GM23338 (cell line): ENCODE data around the gene ZPBP2.

Source experiments
- CTCF ChIP-seq, 2 experiments: fragments of 200-600 bp in 1 of 2; sonication (generic) in 1 of 2; conservative IDR thresholded peaks; 2 replicates each; pipeline versions ENCODE4 v1.5.1 to v1.6.1; 2016 to 2017; ENCODE audit warnings: antibody characterized with exemption in 2 of 2, low read depth in 2 of 2, mild to moderate bottlenecking in 2 of 2, moderate library complexity in 1 of 2
- ETS1 ChIP-seq: IDR thresholded peaks from 2 replicates; pipeline ENCODE4 v1.6.1; 2016; ENCODE audit warnings: antibody characterized with exemption
- EZH2 ChIP-seq: fragments of 200-600 bp; sonication (generic); IDR thresholded peaks from one replicate; pipeline ENCODE4 v1.8.0; 2017; ENCODE audit warnings: antibody characterized with exemption, mild to moderate bottlenecking, low read depth; ENCODE audit not compliant: unreplicated experiment
- REST ChIP-seq: IDR thresholded peaks from one replicate; pipeline ENCODE4 v1.6.1; 2018; ENCODE audit warnings: antibody characterized with exemption; ENCODE audit not compliant: unreplicated experiment

GRCh38 chr17:39823407-39824054 lies 44.5 kb upstream of the ZPBP2 start:
- TF ChIP-seq REST, result no peak
- TF ChIP-seq CTCF (conservative IDR thresholded peaks at IDR 0.05; ENCODE audit: low read depth in 2 of 2), result no peak
- TF ChIP-seq ETS1, result no peak
- no peak for TF ChIP-seq EZH2
